HEK293 (cell line): ENCODE measurements around the gene WDR44.

Experiments used
- CTCF ChIA-PET: fragments of 350-600 bp; formaldehyde crosslinking; extraction: SDS; loops from one replicate; lab custom pipeline; 2021; ENCODE audit warnings: antibody characterized with exemption; lab: Yijun Ruan, JAX
- POLR2A ChIA-PET: fragments of 300-600 bp; formaldehyde crosslinking; extraction: SDS; loops from one replicate; lab custom pipeline; 2020; ENCODE audit warnings: antibody characterized with exemption, inconsistent platforms; lab: Yijun Ruan, JAX
- H3K27ac ChIP-seq: fragments of 200-500 bp; sonication (Bioruptor generic); 2 replicates; pipeline ENCODE4 v1.5.1; 2014; ENCODE audit warnings: low read depth, low read length, control low read depth, inconsistent platforms; ENCODE audit errors: extremely low read depth
- H3K36me3 ChIP-seq, 2 experiments: fragments of 200-500 bp in 1 of 2; sonication (Bioruptor generic) in 1 of 2; 1 replicate in 1 of 2; 2 replicates in 1 of 2; pipeline ENCODE4 v1.5.1; 2014 to 2017; ENCODE audit warnings: inconsistent platforms in 2 of 2, low read length in 2 of 2; ENCODE audit not compliant: control insufficient read depth in 2 of 2, insufficient read depth in 1 of 2
- H3K4me1 ChIP-seq: fragments of 200-500 bp; sonication (Bioruptor generic); 2 replicates; pipeline ENCODE4 v1.5.1; 2014; ENCODE audit warnings: mild to moderate bottlenecking, low read length, inconsistent platforms; ENCODE audit not compliant: control insufficient read depth, insufficient read depth
- H3K4me3 ChIP-seq: 2 replicates; pipeline ENCODE4 v1.5.1; 2011; ENCODE audit warnings: low read depth, mild to moderate bottlenecking, control low read depth, low read length, moderate library complexity
- H3K9me3 ChIP-seq: fragments of 200-500 bp; sonication (Bioruptor generic); 2 replicates; pipeline ENCODE4 v1.5.1; 2014; ENCODE audit warnings: low read depth, low read length, inconsistent platforms; ENCODE audit not compliant: control insufficient read depth, insufficient read depth
- CTCF ChIP-seq: fragments of 450-650 bp; formaldehyde crosslinking; IDR thresholded peaks from 2 replicates; pipeline ENCODE4 v1.5.1; 2016; ENCODE audit warnings: missing biosample characterization, missing genetic modification characterization
- GLIS1 ChIP-seq: fragments of 450-650 bp; formaldehyde crosslinking; IDR thresholded peaks from 2 replicates; pipeline ENCODE4 v1.5.1; 2016; ENCODE audit warnings: missing biosample characterization, missing genetic modification characterization
- HIC1 ChIP-seq: fragments of 450-650 bp; formaldehyde crosslinking; IDR thresholded peaks from 2 replicates; pipeline ENCODE4 v1.5.1; 2016; ENCODE audit warnings: missing biosample characterization, missing genetic modification characterization
- KLF7 ChIP-seq: fragments of 450-650 bp; formaldehyde crosslinking; IDR thresholded peaks from 2 replicates; pipeline ENCODE4 v1.5.1; 2016; ENCODE audit warnings: missing biosample characterization, missing genetic modification characterization, borderline replicate concordance
- OSR2 ChIP-seq: fragments of 450-650 bp; formaldehyde crosslinking; IDR thresholded peaks from 2 replicates; pipeline ENCODE4 v1.5.1; 2016; ENCODE audit warnings: missing biosample characterization, missing genetic modification characterization
- SCRT2 ChIP-seq: fragments of 450-650 bp; formaldehyde crosslinking; IDR thresholded peaks from 2 replicates; pipeline ENCODE4 v1.5.1; 2016; ENCODE audit warnings: missing biosample characterization, missing genetic modification characterization
- SP7 ChIP-seq: fragments of 450-650 bp; formaldehyde crosslinking; IDR thresholded peaks from 2 replicates; pipeline ENCODE4 v1.5.1; 2016; ENCODE audit warnings: missing biosample characterization, missing genetic modification characterization
- ZBTB1 ChIP-seq: fragments of 450-650 bp; formaldehyde crosslinking; IDR thresholded peaks from 2 replicates; pipeline ENCODE4 v1.5.1; 2016; ENCODE audit warnings: missing biosample characterization, missing genetic modification characterization
- ZNF148 ChIP-seq: fragments of 450-650 bp; formaldehyde crosslinking; IDR thresholded peaks from 2 replicates; pipeline ENCODE4 v1.5.0; 2017; ENCODE audit warnings: missing biosample characterization, missing genetic modification characterization, borderline replicate concordance
- ZNF19 ChIP-seq: fragments of 450-650 bp; formaldehyde crosslinking; IDR thresholded peaks from 2 replicates; pipeline ENCODE4; 2016; ENCODE audit warnings: missing biosample characterization, missing genetic modification characterization, low read depth
- ZNF239 ChIP-seq: fragments of 450-650 bp; formaldehyde crosslinking; IDR thresholded peaks from 2 replicates; pipeline ENCODE4 v1.5.1; 2016; ENCODE audit warnings: missing biosample characterization, missing genetic modification characterization
- ZNF280D ChIP-seq: fragments of 450-650 bp; formaldehyde crosslinking; IDR thresholded peaks from 2 replicates; pipeline ENCODE4 v1.5.1; 2016; ENCODE audit warnings: missing biosample characterization, missing genetic modification characterization
- ZNF350 ChIP-seq: fragments of 450-650 bp; formaldehyde crosslinking; IDR thresholded peaks from 2 replicates; pipeline ENCODE4 v1.5.0; 2017; ENCODE audit warnings: missing biosample characterization, mild to moderate bottlenecking, missing genetic modification characterization
- ZNF37A ChIP-seq: fragments of 450-650 bp; IDR thresholded peaks from 2 replicates; pipeline ENCODE4 v1.5.1; 2018; ENCODE audit warnings: missing biosample characterization, missing genetic modification characterization
- ZNF488 ChIP-seq: fragments of 450-650 bp; formaldehyde crosslinking; IDR thresholded peaks from 2 replicates; pipeline ENCODE4 v1.5.1; 2016; ENCODE audit warnings: missing biosample characterization, missing genetic modification characterization
- ZNF510 ChIP-seq: fragments of 450-650 bp; formaldehyde crosslinking; IDR thresholded peaks from 2 replicates; pipeline ENCODE4 v1.5.1; 2018; ENCODE audit warnings: mild to moderate bottlenecking, missing genetic modification characterization, missing biosample characterization; ENCODE audit not compliant: insufficient replicate concordance
- ZNF518A ChIP-seq: fragments of 450-650 bp; formaldehyde crosslinking; conservative IDR thresholded peaks from 2 replicates; pipeline ENCODE4 v1.5.1; 2016; ENCODE audit warnings: low read depth, missing biosample characterization, missing genetic modification characterization
- ZNF548 ChIP-seq: fragments of 450-650 bp; formaldehyde crosslinking; IDR thresholded peaks from 2 replicates; pipeline ENCODE4 v1.5.1; 2016; ENCODE audit warnings: missing biosample characterization, missing genetic modification characterization
- ZNF658 ChIP-seq: fragments of 450-650 bp; formaldehyde crosslinking; IDR thresholded peaks from 2 replicates; pipeline ENCODE4; 2016; ENCODE audit warnings: missing biosample characterization, missing genetic modification characterization
- ZNF792 ChIP-seq: fragments of 450-650 bp; formaldehyde crosslinking; IDR thresholded peaks from 2 replicates; pipeline ENCODE4 v1.5.1; 2016; ENCODE audit warnings: missing biosample characterization, missing genetic modification characterization

Gene WDR44

GRCh38 chrX:118423558-118423957, 77.7 kb downstream of the WDR44 start:
- no peak overlapping the region for H3K27ac ChIP-seq
- ChIA-PET CTCF (interaction anchor here (0.6 kb wide), 1 partner anchor 139 kb away, joined by 3 read pairs; no protein-coding TSS in a partner anchor), POLR2A (no interaction called here)
- no peaks in the 10 kb centered on the region for H3K4me1 ChIP-seq
- H3K4me3 ChIP-seq = no peak overlapping the region
- H3K36me3 ChIP-seq = peaks cover 6 to 8% of the 10 kb centered on the region in 2 experiments; a peak in 2 of 3 replicates
- no peaks in the 10 kb centered on the region for H3K9me3 ChIP-seq
- TF ChIP-seq ZNF350 (tag by site-specific recombination) (no peak), ZNF37A (tag by site-specific recombination) (no peak), HIC1 (tag by site-specific recombination) (no peak), SCRT2 (tag by site-specific recombination) (no peak), ZBTB1 (no peak), CTCF (tag by site-specific recombination) (no peak), ZNF148 (tag by site-specific recombination) (no peak), KLF7 (tag by site-specific recombination) (no peak), ZNF548 (tag by site-specific recombination) (no peak), GLIS1 (tag by site-specific recombination) (no peak), SP7 (tag by site-specific recombination) (no peak), ZNF792 (tag by site-specific recombination) (no peak), ZNF518A (tag by site-specific recombination) (no peak), ZNF19 (tag by site-specific recombination) (no peak), ZNF280D (tag by site-specific recombination) (no peak), ZNF658 (tag by site-specific recombination) (no peak), OSR2 (tag by site-specific recombination) (no peak), ZNF488 (tag by site-specific recombination) (no peak), ZNF239 (no peak), ZNF510 (tag by site-specific recombination) (no peak)
